Measurements from ENCODE around the gene CERS3.

CERS3 gene

DNA sequence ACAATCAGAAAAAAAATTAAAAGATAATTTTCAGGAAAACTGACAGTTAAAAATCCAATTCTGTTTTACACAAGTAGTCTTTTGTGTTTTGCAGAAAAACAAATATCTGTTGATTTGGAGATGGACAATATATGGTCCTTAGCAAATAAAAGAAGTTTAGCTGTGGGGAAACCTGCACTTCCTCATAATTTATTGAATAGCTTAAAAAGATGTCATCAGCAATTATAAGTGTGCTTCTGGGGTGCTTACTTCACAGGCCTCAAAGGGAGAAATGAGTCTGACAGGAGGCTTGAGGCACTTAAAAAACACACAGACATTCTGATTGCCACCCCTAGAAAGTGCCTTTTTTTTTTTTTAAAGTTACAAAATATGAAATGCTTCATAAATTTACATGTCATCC is 31.6 kb upstream of the CERS3 start:
- no peaks in the 10 kb centered on the region for H4K20me1 ChIP-seq (ENCODE audit: insufficient read depth, low read length, poor library complexity, severe bottlenecking)
- H3K9me2 ChIP-seq (replicated peaks; ENCODE audit: low read depth, low read length) = no peaks in the 10 kb centered on the region
- no peak overlapping the region for H2AFZ ChIP-seq (ENCODE audit: low read length)
- H3K4me3 ChIP-seq (ENCODE audit: low read length, poor library complexity, severe bottlenecking) = no peak overlapping the region
- no peaks in the 10 kb centered on the region for H3K4me1 ChIP-seq (ENCODE audit: insufficient read depth, low read length, poor library complexity, severe bottlenecking)
- no peaks in the 10 kb centered on the region for H3F3A ChIP-seq (ENCODE audit: low read depth)
- TF ChIP-seq, protein P1, sequence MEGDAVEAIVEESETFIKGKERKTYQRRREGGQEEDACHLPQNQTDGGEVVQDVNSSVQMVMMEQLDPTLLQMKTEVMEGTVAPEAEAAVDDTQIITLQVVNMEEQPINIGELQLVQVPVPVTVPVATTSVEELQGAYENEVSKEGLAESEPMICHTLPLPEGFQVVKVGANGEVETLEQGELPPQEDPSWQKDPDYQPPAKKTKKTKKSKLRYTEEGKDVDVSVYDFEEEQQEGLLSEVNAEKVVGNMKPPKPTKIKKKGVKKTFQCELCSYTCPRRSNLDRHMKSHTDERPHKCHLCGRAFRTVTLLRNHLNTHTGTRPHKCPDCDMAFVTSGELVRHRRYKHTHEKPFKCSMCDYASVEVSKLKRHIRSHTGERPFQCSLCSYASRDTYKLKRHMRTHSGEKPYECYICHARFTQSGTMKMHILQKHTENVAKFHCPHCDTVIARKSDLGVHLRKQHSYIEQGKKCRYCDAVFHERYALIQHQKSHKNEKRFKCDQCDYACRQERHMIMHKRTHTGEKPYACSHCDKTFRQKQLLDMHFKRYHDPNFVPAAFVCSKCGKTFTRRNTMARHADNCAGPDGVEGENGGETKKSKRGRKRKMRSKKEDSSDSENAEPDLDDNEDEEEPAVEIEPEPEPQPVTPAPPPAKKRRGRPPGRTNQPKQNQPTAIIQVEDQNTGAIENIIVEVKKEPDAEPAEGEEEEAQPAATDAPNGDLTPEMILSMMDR (conservative IDR thresholded peaks at IDR 0.05; ENCODE audit: low read length) = no peak
- TF ChIP-seq EZH2phosphoT487 (IDR thresholded peaks at IDR 0.05; ENCODE audit: borderline replicate concordance) = no peak
- H3K9ac ChIP-seq (ENCODE audit: low read depth, low read length, poor library complexity, severe bottlenecking) = no peak overlapping the region
- H3K36me3 ChIP-seq (ENCODE audit: insufficient read depth, low read length) = no peaks in the 10 kb centered on the region
- no peaks in the 10 kb centered on the region for H3K79me2 ChIP-seq (ENCODE audit: insufficient read depth, low read length)
- H3K27me3 ChIP-seq (ENCODE audit: insufficient read depth, low read length, poor library complexity, severe bottlenecking) = no peaks in the 10 kb centered on the region
- no peaks in the 10 kb centered on the region for H3K9me3 ChIP-seq (ENCODE audit: insufficient read depth, low read depth, low read length)
- no peak overlapping the region for H3K4me2 ChIP-seq (ENCODE audit: low read depth, low read length, poor library complexity, severe bottlenecking)

DNA sequence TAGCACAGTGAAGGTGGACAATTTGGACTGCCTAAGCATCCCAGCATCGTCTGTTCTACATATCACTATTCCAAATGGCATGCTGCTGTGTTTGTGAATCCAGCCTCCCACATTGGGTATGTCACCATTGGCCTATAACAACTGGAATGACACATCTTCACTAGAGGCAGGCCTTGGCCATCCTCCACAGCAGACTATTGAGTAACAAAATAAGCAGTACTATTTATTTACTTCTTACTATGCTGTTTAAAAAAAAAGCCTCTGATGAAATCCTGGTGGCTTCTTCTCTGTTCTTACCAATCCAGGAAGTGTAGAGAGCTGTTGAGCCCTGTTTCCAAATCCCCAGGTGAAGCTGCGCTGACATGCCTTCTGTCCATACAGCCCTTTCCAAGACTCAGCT is 30.6 kb upstream of the CERS3 start:
- H3K4me3 ChIP-seq (ENCODE audit: low read length, poor library complexity, severe bottlenecking) = no peak overlapping the region
- no peaks in the 10 kb centered on the region for H3K36me3 ChIP-seq (ENCODE audit: insufficient read depth, low read length)
- TF ChIP-seq, protein P1 (conservative IDR thresholded peaks at IDR 0.05; ENCODE audit: low read length) = no peak
- no peak for TF ChIP-seq EZH2phosphoT487 (IDR thresholded peaks at IDR 0.05; ENCODE audit: borderline replicate concordance)

DNA sequence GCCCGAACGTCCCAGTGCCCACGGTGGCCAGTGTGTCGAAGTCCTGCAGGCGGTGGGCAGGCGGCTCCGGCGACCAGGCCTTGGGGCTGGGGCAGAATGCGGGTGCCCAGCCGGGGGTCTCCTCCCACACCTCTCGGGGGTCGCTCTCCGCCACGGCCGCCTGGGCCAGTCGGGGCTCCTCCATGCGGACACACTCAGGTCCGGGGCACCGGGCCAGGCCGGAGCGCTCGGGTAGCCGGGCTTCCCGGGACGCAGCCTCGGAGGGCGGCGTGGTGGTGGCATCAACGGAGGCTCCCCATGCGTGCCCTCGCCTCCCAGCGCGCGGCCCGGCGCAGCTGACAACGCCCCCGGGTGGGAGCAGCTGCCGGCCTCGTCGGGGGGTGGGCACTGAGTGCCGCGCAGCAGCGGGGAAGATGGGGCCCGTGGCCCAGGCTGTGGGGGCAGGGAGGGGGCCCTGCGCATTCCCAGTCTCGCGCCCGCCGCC is 30.1 kb upstream of the CERS3 start:
- Histone ChIP-seq H4K20me1 (ENCODE audit: insufficient read depth, low read length, poor library complexity, severe bottlenecking) (no peaks in the 10 kb centered on the region), H3K4me2 (ENCODE audit: low read depth, low read length, poor library complexity, severe bottlenecking) (no peak overlapping the region), H3K9ac (ENCODE audit: low read depth, low read length, poor library complexity, severe bottlenecking) (no peak overlapping the region), H3K27me3 (ENCODE audit: insufficient read depth, low read length, poor library complexity, severe bottlenecking) (no peaks in the 10 kb centered on the region), H3K36me3 (ENCODE audit: insufficient read depth, low read length) (no peaks in the 10 kb centered on the region), H3K4me3 (ENCODE audit: low read length, poor library complexity, severe bottlenecking) (no peak overlapping the region), H3K79me2 (ENCODE audit: insufficient read depth, low read length) (no peaks in the 10 kb centered on the region), H2AFZ (ENCODE audit: low read length) (no peak overlapping the region), H3K4me1 (ENCODE audit: insufficient read depth, low read length, poor library complexity, severe bottlenecking) (no peaks in the 10 kb centered on the region), H3K9me3 (ENCODE audit: insufficient read depth, low read depth, low read length) (no peaks in the 10 kb centered on the region), H3K9me2 (replicated peaks; ENCODE audit: low read depth, low read length) (no peaks in the 10 kb centered on the region), H3F3A (ENCODE audit: low read depth) (no peaks in the 10 kb centered on the region)
- TF ChIP-seq, protein P1 (conservative IDR thresholded peaks at IDR 0.05; ENCODE audit: low read length) = no peak
- TF ChIP-seq EZH2phosphoT487 (IDR thresholded peaks at IDR 0.05; ENCODE audit: borderline replicate concordance) = no peak

More for the DNA sequence above, 30.6 kb upstream of the CERS3 start:
- Histone ChIP-seq H4K20me1 (ENCODE audit: insufficient read depth, low read length, poor library complexity, severe bottlenecking) (no peaks in the 10 kb centered on the region), H3K4me1 (ENCODE audit: insufficient read depth, low read length, poor library complexity, severe bottlenecking) (no peaks in the 10 kb centered on the region), H2AFZ (ENCODE audit: low read length) (no peak overlapping the region), H3K9ac (ENCODE audit: low read depth, low read length, poor library complexity, severe bottlenecking) (no peak overlapping the region), H3K27me3 (ENCODE audit: insufficient read depth, low read length, poor library complexity, severe bottlenecking) (no peaks in the 10 kb centered on the region), H3K4me2 (ENCODE audit: low read depth, low read length, poor library complexity, severe bottlenecking) (no peak overlapping the region), H3F3A (ENCODE audit: low read depth) (no peaks in the 10 kb centered on the region), H3K9me3 (ENCODE audit: insufficient read depth, low read depth, low read length) (no peaks in the 10 kb centered on the region), H3K79me2 (ENCODE audit: insufficient read depth, low read length) (no peaks in the 10 kb centered on the region), H3K9me2 (replicated peaks; ENCODE audit: low read depth, low read length) (no peaks in the 10 kb centered on the region)
